Right lobe of liver (tissue), 4 donors: ENCODE data around the gene GNB1L.

Source experiments
- POLR2A ChIP-seq: fragments of 450-650 bp; IDR thresholded peaks from one replicate; pipeline ENCODE4 v1.6.1; 2017; ENCODE audit warnings: antibody characterized with exemption, mild to moderate bottlenecking
- TF ChIP-seq, protein P1 (sequence below), 4 donors: fragments of 200-600 bp in 3 of 4; fragments of 450-650 bp in 1 of 4; IDR thresholded peaks; one replicate each; pipeline versions ENCODE4 v1.5.1 to v1.8.0; 2016 to 2022; ENCODE audit warnings: antibody characterized with exemption in 4 of 4, mild to moderate bottlenecking in 2 of 4
- donor health status: DM: no; HTN: no; CAD: no.
- donor health status: DM: no; HTN: no; CAD: no.
- donor health status: DM: no; HTN: yes; CAD: no.

GRCh38 chr22:19766511-19767426 lies 87.9 kb downstream of the GNB1L start:
- no peak for TF ChIP-seq POLR2A
- TF ChIP-seq, protein P1, sequence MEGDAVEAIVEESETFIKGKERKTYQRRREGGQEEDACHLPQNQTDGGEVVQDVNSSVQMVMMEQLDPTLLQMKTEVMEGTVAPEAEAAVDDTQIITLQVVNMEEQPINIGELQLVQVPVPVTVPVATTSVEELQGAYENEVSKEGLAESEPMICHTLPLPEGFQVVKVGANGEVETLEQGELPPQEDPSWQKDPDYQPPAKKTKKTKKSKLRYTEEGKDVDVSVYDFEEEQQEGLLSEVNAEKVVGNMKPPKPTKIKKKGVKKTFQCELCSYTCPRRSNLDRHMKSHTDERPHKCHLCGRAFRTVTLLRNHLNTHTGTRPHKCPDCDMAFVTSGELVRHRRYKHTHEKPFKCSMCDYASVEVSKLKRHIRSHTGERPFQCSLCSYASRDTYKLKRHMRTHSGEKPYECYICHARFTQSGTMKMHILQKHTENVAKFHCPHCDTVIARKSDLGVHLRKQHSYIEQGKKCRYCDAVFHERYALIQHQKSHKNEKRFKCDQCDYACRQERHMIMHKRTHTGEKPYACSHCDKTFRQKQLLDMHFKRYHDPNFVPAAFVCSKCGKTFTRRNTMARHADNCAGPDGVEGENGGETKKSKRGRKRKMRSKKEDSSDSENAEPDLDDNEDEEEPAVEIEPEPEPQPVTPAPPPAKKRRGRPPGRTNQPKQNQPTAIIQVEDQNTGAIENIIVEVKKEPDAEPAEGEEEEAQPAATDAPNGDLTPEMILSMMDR (IDR thresholded peaks at IDR 0.05), result peak; percentile 26 to 47 (median 35)
